GM12878 (cell line): ENCODE measurements around the gene SPSB2. TPM values are rescaled to one million over a fixed set of nuclear protein-coding genes. Genes with fewer than 3 reads are reported as not detected.

ENCODE experiments used
- BCL11A ChIP-seq: IDR thresholded peaks from 2 replicates; pipeline ENCODE4 v1.6.1; 2011; ENCODE audit warnings: low read depth, low read length
- BRCA1 ChIP-seq: IDR thresholded peaks from 2 replicates; pipeline ENCODE4 v1.6.1; 2011; ENCODE audit warnings: low read depth, low read length, improper control_type of control experiment
- CHD4 ChIP-seq: fragments of 200-600 bp; sonication (generic); IDR thresholded peaks from 2 replicates; pipeline ENCODE4 v1.6.1; 2016; ENCODE audit warnings: mild to moderate bottlenecking
- CREB1 ChIP-seq: IDR thresholded peaks from 2 replicates; pipeline ENCODE4 v1.6.1; 2012; ENCODE audit warnings: low read depth, mild to moderate bottlenecking, inconsistent platforms
- CREM ChIP-seq: IDR thresholded peaks from 2 replicates; pipeline ENCODE4 v1.6.1; 2014; ENCODE audit warnings: antibody characterized with exemption, low read depth
- LARP7 ChIP-seq: fragments of 450-650 bp; IDR thresholded peaks from 2 replicates; pipeline ENCODE4 v1.6.1; 2017; ENCODE audit warnings: mild to moderate bottlenecking
- NFYB ChIP-seq: IDR thresholded peaks from 2 replicates; pipeline ENCODE4 v1.6.1; 2011; ENCODE audit warnings: low read depth, mild to moderate bottlenecking, low read length, improper control_type of control experiment, moderate library complexity; ENCODE audit not compliant: insufficient read depth
- NR2F1 ChIP-seq: fragments of 450-650 bp; conservative IDR thresholded peaks from 2 replicates; pipeline ENCODE4 v1.6.1; 2017; ENCODE audit warnings: mild to moderate bottlenecking
- RBBP5 ChIP-seq: fragments of 200-600 bp; sonication (generic); conservative IDR thresholded peaks from 2 replicates; pipeline ENCODE4 v1.6.1; 2016
- RFX5 ChIP-seq: IDR thresholded peaks from 2 replicates; pipeline ENCODE4 v1.6.1; 2011; ENCODE audit warnings: low read depth, low read length, improper control_type of control experiment
- SUPT20H ChIP-seq: IDR thresholded peaks from 2 replicates; pipeline ENCODE4 v1.6.1; 2011; ENCODE audit warnings: low read depth, mild to moderate bottlenecking, low read length, moderate library complexity, borderline replicate concordance; ENCODE audit not compliant: control insufficient read depth
- ZBTB4 ChIP-seq: fragments of 450-650 bp; formaldehyde crosslinking; IDR thresholded peaks from 2 replicates; pipeline ENCODE4 v1.4.0; 2022; ENCODE audit warnings: mild to moderate bottlenecking, moderate library complexity
- ZNF24 ChIP-seq: fragments of 450-650 bp; IDR thresholded peaks from 2 replicates; pipeline ENCODE4 v1.6.1; 2017; ENCODE audit warnings: antibody characterized with exemption, mild to moderate bottlenecking
- polyA plus RNA-seq, 11 experiments: library from polyadenylated mRNA; depleted of rRNA in 4 of 11; unstranded in 6 of 11; stranded (reverse) in 5 of 11; fragments of >200 nt; fragmentation: Nextera tagmentation in 4 of 11; fragmentation: Illumina TruSeq in 1 of 11; extraction: Ambion mirVana in 4 of 11; extraction: Trizol in 1 of 11; gene quantifications; 1 replicate in 1 of 11; 2 replicates in 10 of 11; pipeline versions ENCODE4 v1.2.1 to v1.2.3, GENCODE V29; 2011 to 2016; ENCODE audit warnings: inconsistent platforms in 2 of 11, missing spikeins in 2 of 11, low read depth in 1 of 11
- total RNA-seq, 4 experiments: library from RNA; depleted of rRNA in 3 of 4; stranded (reverse); fragments of >200 nt in 3 of 4; fragmentation: Illumina TruSeq in 1 of 4; extraction: Trizol in 1 of 4; gene quantifications; 2 replicates each; pipeline versions ENCODE4 v1.2.1 to v1.2.3, GENCODE V29; 2013 to 2021
- TF ChIP-seq, protein P1 (sequence below): fragments of 450-650 bp; conservative IDR thresholded peaks from 2 replicates; pipeline ENCODE4 v1.6.1; 2017; ENCODE audit warnings: mild to moderate bottlenecking, moderate library complexity
- TF ChIP-seq, protein P2 (sequence below): fragments of 150-350 bp; IDR thresholded peaks from 2 replicates; pipeline ENCODE4 v1.6.1; 2016; ENCODE audit warnings: low read depth, low read length
- TF ChIP-seq, protein P3 (sequence below): fragments of 450-650 bp; IDR thresholded peaks from 2 replicates; pipeline ENCODE4 v1.6.1; 2017; ENCODE audit warnings: borderline replicate concordance
- TF ChIP-seq, protein P4 (sequence below): IDR thresholded peaks from 2 replicates; pipeline ENCODE4 v1.6.1; 2012; ENCODE audit warnings: low read depth, low read length, improper control_type of control experiment
- TF ChIP-seq, protein P5 (sequence below): IDR thresholded peaks from 2 replicates; pipeline ENCODE4 v1.6.1; 2012; ENCODE audit warnings: low read depth, low read length, improper control_type of control experiment

Gene SPSB2
- total and polyA plus RNA-seq, 10 of the 15 experiments (the other 5 are each of a cell fraction or from before 2014, with no cell fraction given), result 0.08 to 5.6 (median 2.7) TPM

DNA sequence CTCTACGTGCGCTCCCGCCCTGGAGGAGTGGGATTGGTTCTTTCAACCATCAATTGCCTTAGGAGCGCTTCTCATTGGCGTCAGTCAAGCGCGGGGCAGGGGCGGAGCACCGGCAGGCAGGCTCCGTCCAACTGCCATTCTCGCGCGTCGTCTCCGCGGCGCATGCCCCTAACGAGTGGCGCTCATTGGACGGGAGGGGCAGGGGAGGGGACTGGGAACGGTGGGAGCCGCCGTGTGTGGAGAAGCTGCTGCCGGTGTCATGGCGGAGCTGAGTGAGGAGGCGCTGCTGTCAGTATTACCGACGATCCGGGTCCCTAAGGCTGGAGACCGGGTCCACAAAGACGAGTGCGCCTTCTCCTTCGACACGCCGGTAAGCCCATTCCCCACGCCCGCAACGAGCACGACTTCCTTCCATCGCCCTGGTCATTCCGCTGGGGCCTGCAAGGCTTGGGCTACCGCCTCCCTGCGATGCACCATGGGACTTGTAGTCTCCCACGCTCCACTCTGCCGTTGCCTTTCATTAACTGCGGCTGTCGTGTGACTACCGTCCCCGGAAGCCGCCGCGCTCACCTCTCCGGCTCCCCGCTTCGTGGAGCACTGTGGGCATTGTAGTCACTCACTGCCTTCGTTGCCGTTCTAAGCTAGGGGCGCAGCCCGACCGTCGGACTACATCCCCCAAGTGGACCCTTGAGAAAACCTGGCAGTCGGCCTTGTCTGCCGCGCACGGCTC is 21.0 kb downstream of the SPSB2 start, which contains the start of gene USP5 (continued):
- TF ChIP-seq CREB1 (peak; percentile 95), NFYB (peak; percentile 85), ZNF24 (no peak), BRCA1 (no peak; the same call in 1 of the 2 replicates), SUPT20H (no peak), CHD4 (no peak), BCL11A (no peak), RBBP5 (no peak), CREM (peak; percentile 99), ZBTB4 (CRISPR knock-in tag) (no peak), RFX5 (no peak), LARP7 (peak; percentile 91; the same call in 1 of the 2 replicates), NR2F1 (0 out of 2 replicates have a peak, but pooled peaks have one; percentile 22)
- TF ChIP-seq, protein P1, sequence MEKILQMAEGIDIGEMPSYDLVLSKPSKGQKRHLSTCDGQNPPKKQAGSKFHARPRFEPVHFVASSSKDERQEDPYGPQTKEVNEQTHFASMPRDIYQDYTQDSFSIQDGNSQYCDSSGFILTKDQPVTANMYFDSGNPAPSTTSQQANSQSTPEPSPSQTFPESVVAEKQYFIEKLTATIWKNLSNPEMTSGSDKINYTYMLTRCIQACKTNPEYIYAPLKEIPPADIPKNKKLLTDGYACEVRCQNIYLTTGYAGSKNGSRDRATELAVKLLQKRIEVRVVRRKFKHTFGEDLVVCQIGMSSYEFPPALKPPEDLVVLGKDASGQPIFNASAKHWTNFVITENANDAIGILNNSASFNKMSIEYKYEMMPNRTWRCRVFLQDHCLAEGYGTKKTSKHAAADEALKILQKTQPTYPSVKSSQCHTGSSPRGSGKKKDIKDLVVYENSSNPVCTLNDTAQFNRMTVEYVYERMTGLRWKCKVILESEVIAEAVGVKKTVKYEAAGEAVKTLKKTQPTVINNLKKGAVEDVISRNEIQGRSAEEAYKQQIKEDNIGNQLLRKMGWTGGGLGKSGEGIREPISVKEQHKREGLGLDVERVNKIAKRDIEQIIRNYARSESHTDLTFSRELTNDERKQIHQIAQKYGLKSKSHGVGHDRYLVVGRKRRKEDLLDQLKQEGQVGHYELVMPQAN, result peak; percentile 48; the same call in 1 of the 2 replicates
- TF ChIP-seq, protein P2, sequence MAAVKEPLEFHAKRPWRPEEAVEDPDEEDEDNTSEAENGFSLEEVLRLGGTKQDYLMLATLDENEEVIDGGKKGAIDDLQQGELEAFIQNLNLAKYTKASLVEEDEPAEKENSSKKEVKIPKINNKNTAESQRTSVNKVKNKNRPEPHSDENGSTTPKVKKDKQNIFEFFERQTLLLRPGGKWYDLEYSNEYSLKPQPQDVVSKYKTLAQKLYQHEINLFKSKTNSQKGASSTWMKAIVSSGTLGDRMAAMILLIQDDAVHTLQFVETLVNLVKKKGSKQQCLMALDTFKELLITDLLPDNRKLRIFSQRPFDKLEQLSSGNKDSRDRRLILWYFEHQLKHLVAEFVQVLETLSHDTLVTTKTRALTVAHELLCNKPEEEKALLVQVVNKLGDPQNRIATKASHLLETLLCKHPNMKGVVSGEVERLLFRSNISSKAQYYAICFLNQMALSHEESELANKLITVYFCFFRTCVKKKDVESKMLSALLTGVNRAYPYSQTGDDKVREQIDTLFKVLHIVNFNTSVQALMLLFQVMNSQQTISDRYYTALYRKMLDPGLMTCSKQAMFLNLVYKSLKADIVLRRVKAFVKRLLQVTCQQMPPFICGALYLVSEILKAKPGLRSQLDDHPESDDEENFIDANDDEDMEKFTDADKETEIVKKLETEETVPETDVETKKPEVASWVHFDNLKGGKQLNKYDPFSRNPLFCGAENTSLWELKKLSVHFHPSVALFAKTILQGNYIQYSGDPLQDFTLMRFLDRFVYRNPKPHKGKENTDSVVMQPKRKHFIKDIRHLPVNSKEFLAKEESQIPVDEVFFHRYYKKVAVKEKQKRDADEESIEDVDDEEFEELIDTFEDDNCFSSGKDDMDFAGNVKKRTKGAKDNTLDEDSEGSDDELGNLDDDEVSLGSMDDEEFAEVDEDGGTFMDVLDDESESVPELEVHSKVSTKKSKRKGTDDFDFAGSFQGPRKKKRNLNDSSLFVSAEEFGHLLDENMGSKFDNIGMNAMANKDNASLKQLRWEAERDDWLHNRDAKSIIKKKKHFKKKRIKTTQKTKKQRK, result peak; percentile 71
- TF ChIP-seq, protein P3, sequence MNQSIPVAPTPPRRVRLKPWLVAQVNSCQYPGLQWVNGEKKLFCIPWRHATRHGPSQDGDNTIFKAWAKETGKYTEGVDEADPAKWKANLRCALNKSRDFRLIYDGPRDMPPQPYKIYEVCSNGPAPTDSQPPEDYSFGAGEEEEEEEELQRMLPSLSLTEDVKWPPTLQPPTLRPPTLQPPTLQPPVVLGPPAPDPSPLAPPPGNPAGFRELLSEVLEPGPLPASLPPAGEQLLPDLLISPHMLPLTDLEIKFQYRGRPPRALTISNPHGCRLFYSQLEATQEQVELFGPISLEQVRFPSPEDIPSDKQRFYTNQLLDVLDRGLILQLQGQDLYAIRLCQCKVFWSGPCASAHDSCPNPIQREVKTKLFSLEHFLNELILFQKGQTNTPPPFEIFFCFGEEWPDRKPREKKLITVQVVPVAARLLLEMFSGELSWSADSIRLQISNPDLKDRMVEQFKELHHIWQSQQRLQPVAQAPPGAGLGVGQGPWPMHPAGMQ, result no peak
- TF ChIP-seq, protein P4, sequence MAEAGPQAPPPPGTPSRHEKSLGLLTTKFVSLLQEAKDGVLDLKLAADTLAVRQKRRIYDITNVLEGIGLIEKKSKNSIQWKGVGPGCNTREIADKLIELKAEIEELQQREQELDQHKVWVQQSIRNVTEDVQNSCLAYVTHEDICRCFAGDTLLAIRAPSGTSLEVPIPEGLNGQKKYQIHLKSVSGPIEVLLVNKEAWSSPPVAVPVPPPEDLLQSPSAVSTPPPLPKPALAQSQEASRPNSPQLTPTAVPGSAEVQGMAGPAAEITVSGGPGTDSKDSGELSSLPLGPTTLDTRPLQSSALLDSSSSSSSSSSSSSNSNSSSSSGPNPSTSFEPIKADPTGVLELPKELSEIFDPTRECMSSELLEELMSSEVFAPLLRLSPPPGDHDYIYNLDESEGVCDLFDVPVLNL, result no peak
- TF ChIP-seq, protein P5, sequence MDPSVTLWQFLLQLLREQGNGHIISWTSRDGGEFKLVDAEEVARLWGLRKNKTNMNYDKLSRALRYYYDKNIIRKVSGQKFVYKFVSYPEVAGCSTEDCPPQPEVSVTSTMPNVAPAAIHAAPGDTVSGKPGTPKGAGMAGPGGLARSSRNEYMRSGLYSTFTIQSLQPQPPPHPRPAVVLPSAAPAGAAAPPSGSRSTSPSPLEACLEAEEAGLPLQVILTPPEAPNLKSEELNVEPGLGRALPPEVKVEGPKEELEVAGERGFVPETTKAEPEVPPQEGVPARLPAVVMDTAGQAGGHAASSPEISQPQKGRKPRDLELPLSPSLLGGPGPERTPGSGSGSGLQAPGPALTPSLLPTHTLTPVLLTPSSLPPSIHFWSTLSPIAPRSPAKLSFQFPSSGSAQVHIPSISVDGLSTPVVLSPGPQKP, result peak; percentile 84
